OCI-LY7 (cell line): ENCODE data around the gene GPSM1. TPM values are rescaled to one million over a fixed set of nuclear protein-coding genes. Genes with fewer than 3 reads are reported as not detected.

ENCODE experiments used
- BruUV-seq: library from RNA; stranded (reverse); fragments of 400-500 nt; replicated peaks from 2 replicates; lab custom pipeline; 2021; lab: Mats Ljungman, UMichigan
- CTCF ChIA-PET: fragments of 300-600 bp; sonication (Branson Sonifier 250); formaldehyde crosslinking; loops from one replicate; lab custom pipeline; 2022; ENCODE audit warnings: antibody characterized with exemption; ENCODE audit not compliant: unreplicated experiment; lab: Charles Lee
- POLR2A ChIA-PET: fragments of 300-600 bp; sonication (Branson Sonifier 250); formaldehyde crosslinking; loops from one replicate; lab custom pipeline; 2022; ENCODE audit warnings: antibody characterized with exemption; lab: Charles Lee
- DNase-seq: peaks from one replicate; pipeline ENCODE4 v3.0.0-alpha.2; 2015; ENCODE audit warnings: low spot score
- H2AFZ ChIP-seq: fragments of 200-600 bp; sonication (generic), shearing (Covaris generic); 2 replicates; pipeline ENCODE4 v1.6.1; 2014; ENCODE audit warnings: mild to moderate bottlenecking, antibody characterized with exemption, low read length, moderate library complexity
- H3K27ac ChIP-seq: fragments of 200-600 bp; sonication (generic); 2 replicates; pipeline ENCODE4 v1.5.1; 2014; ENCODE audit warnings: mixed run types, low read depth, mild to moderate bottlenecking, moderate library complexity, low read length, inconsistent platforms; ENCODE audit not compliant: poor library complexity, severe bottlenecking
- H3K36me3 ChIP-seq: fragments of 200-600 bp; sonication (generic); 2 replicates; pipeline ENCODE4 v1.6.1; 2014; ENCODE audit warnings: mild to moderate bottlenecking, antibody characterized with exemption, low read length, moderate library complexity, mixed read lengths; ENCODE audit not compliant: insufficient read depth
- H3K4me1 ChIP-seq: fragments of 200-600 bp; sonication (generic); 2 replicates; pipeline ENCODE4 v1.5.1; 2014; ENCODE audit warnings: mild to moderate bottlenecking, low read length; ENCODE audit not compliant: insufficient read depth, poor library complexity, severe bottlenecking
- H3K4me2 ChIP-seq: fragments of 200-600 bp; sonication (generic); 2 replicates; pipeline ENCODE4 v1.6.1; 2014; ENCODE audit warnings: mild to moderate bottlenecking, low read length
- H3K4me3 ChIP-seq: fragments of 200-600 bp; sonication (generic); 2 replicates; pipeline ENCODE4 v1.5.1; 2014; ENCODE audit warnings: mild to moderate bottlenecking, low read depth, low read length; ENCODE audit not compliant: poor library complexity, severe bottlenecking
- H3K79me2 ChIP-seq: fragments of 200-600 bp; sonication (generic); 2 replicates; pipeline ENCODE4 v1.6.1; 2016; ENCODE audit warnings: low read depth, mild to moderate bottlenecking, low read length, moderate library complexity, mixed read lengths; ENCODE audit not compliant: insufficient read depth
- H3K9me2 ChIP-seq: fragments of 200-600 bp; sonication (generic); 2 replicates; pipeline ENCODE4 v1.6.1; 2016; ENCODE audit warnings: mild to moderate bottlenecking, low read length, mixed read lengths; ENCODE audit not compliant: insufficient read depth
- H3K9me3 ChIP-seq: fragments of 200-600 bp; sonication (generic); 2 replicates; pipeline ENCODE4 v1.6.1; 2014; ENCODE audit warnings: mild to moderate bottlenecking, mixed run types, low read length, mixed read lengths
- H4K20me1 ChIP-seq: fragments of 200-600 bp; sonication (generic); 2 replicates; pipeline ENCODE4 v1.6.1; 2014; ENCODE audit warnings: mild to moderate bottlenecking, antibody characterized with exemption, low read length, moderate library complexity, mixed read lengths; ENCODE audit not compliant: insufficient read depth
- CTCF ChIP-seq: fragments of 200-600 bp; sonication (generic); conservative IDR thresholded peaks from 2 replicates; pipeline ENCODE4 v1.5.1; 2014; ENCODE audit warnings: mild to moderate bottlenecking, antibody characterized with exemption, low read length, moderate library complexity, mixed read lengths
- EZH2phosphoT487 ChIP-seq: fragments of 200-600 bp; sonication (generic); IDR thresholded peaks from 2 replicates; pipeline ENCODE4 v1.6.1; 2018; ENCODE audit warnings: low read depth, borderline replicate concordance, mild to moderate bottlenecking, mixed run types, antibody characterized with exemption, low read length, moderate library complexity, mixed read lengths
- intact Hi-C: fragments of 100-400 bp; cut with micrococcal nuclease; formaldehyde crosslinking; loops from one replicate; pipeline ENCODE4 v1.10.0; 2022; ENCODE audit not compliant: unreplicated experiment
- total RNA-seq, 2 experiments: library from RNA; depleted of rRNA in 1 of 2; stranded (reverse); fragments of >200 nt in 1 of 2; shearing (Covaris generic) in 1 of 2; gene quantifications; 2 replicates each; pipeline ENCODE4 v1.2.3, GENCODE V29; 2014 to 2022

GPSM1 gene
- total RNA-seq, 2 experiments from 2014 or later = not detected

GRCh38 chr9:136296434-136297015 is 30.8 kb upstream of the GPSM1 start:
- H3K9me3 ChIP-seq = no peaks in the 10 kb centered on the region
- no peak overlapping the region for H3K4me2 ChIP-seq
- H2AFZ ChIP-seq = no peak overlapping the region
- BruUV-seq = no TSS peak
- POLR2A ChIA-PET = interaction anchor here (0.6 kb wide), 1 partner anchor 245 kb away, joined by 3 read pairs; no protein-coding TSS in a partner anchor
- no peak overlapping the region for H3K27ac ChIP-seq
- no peaks in the 10 kb centered on the region for H3K79me2 ChIP-seq
- TF ChIP-seq EZH2phosphoT487 (no peak), CTCF (no peak)
- no peaks in the 10 kb centered on the region for H4K20me1 ChIP-seq
- H3K9me2 ChIP-seq = no peaks in the 10 kb centered on the region
- H3K36me3 ChIP-seq = no peaks in the 10 kb centered on the region
- H3K4me1 ChIP-seq = no peaks in the 10 kb centered on the region
- no peak overlapping the region for H3K4me3 ChIP-seq
- DNase-seq = no peak
- intact Hi-C loops = no loop called here
- CTCF ChIA-PET = interaction anchor here (0.7 kb wide), 1 partner anchor 440 kb away, joined by 5 read pairs; no protein-coding TSS in a partner anchor

- no peak overlapping the region for H3K4me2 ChIP-seq
- no peak overlapping the region for H3K4me3 ChIP-seq
- TF ChIP-seq CTCF (no peak), EZH2phosphoT487 (no peak)
- CTCF ChIA-PET = no interaction called here
- no peak overlapping the region for H3K27ac ChIP-seq
- BruUV-seq = no TSS peak
- H4K20me1 ChIP-seq = no peaks in the 10 kb centered on the region
- POLR2A ChIA-PET = interaction anchor here (0.6 kb wide), 1 partner anchor 245 kb away, joined by 3 read pairs; no protein-coding TSS in a partner anchor
- no peak overlapping the region for H2AFZ ChIP-seq
- H3K9me2 ChIP-seq = no peaks in the 10 kb centered on the region
- no peaks in the 10 kb centered on the region for H3K79me2 ChIP-seq
- no peaks in the 10 kb centered on the region for H3K4me1 ChIP-seq
- DNase-seq = no peak
- H3K9me3 ChIP-seq = no peaks in the 10 kb centered on the region
- intact Hi-C loops = no loop called here
- H3K36me3 ChIP-seq = no peaks in the 10 kb centered on the region
Measured at GRCh38 chr9:136297016-136297691, 30.2 kb upstream of the GPSM1 start.
